Measurements from ENCODE around the gene EPO.

Gene EPO

GRCh38 chr7:100726996-100727761 lies 6.9 kb downstream of the EPO start:
- TF ChIP-seq FOXM1 (IDR thresholded peaks at IDR 0.05; ENCODE audit: borderline replicate concordance) (no peak), FOXA1 (IDR thresholded peaks at IDR 0.05) (no peak), ARNT (IDR thresholded peaks at IDR 0.05) (no peak), LEF1 (IDR thresholded peaks at IDR 0.05; ENCODE audit: borderline replicate concordance) (no peak), SUZ12 (IDR thresholded peaks at IDR 0.05) (no peak), CTBP1 (IDR thresholded peaks at IDR 0.05; ENCODE audit: borderline replicate concordance) (no peak), ZNF384 (IDR thresholded peaks at IDR 0.05) (no peak), SP1 (IDR thresholded peaks at IDR 0.05) (no peak), PKNOX1 (IDR thresholded peaks at IDR 0.05) (no peak), TARDBP (IDR thresholded peaks at IDR 0.05) (no peak), BHLHE40 (IDR thresholded peaks at IDR 0.05; ENCODE audit: borderline replicate concordance) (no peak), FOXK2 (IDR thresholded peaks at IDR 0.05) (no peak), L3MBTL2 (conservative IDR thresholded peaks at IDR 0.05) (no peak), HDGF (IDR thresholded peaks at IDR 0.05; ENCODE audit: borderline replicate concordance) (no peak), NFRKB (IDR thresholded peaks at IDR 0.05) (no peak)
- ChIA-PET CTCF (interaction anchor here (0.6 to 2.2 kb wide), 4 partner anchors 21 to 159 kb away, joined by 3 to 11 read pairs (median 4); partner anchors contain the start of genes GIGYF1, POP7 and SLC12A9), POLR2A (interaction anchor here (2.0 kb wide), 1 partner anchor 21 kb away, joined by 8 read pairs; the partner anchor contains the start of gene POP7)
- no peak for DNase-seq (ENCODE audit: extremely low spot score)

GRCh38 chr7:100728196-100728595 lies 7.9 kb downstream of the EPO start:
- no peak for DNase-seq (ENCODE audit: extremely low spot score)
- TF ChIP-seq SP1 (IDR thresholded peaks at IDR 0.05), result no peak
- no peak for TF ChIP-seq SUZ12 (IDR thresholded peaks at IDR 0.05)
- no peak for TF ChIP-seq CTBP1 (IDR thresholded peaks at IDR 0.05; ENCODE audit: borderline replicate concordance)
- no peak for TF ChIP-seq BHLHE40 (IDR thresholded peaks at IDR 0.05; ENCODE audit: borderline replicate concordance)
- TF ChIP-seq PKNOX1 (IDR thresholded peaks at IDR 0.05), result no peak
- TF ChIP-seq FOXK2 (IDR thresholded peaks at IDR 0.05), result no peak
- no peak for TF ChIP-seq ELF4 (IDR thresholded peaks at IDR 0.05)
- TF ChIP-seq L3MBTL2 (conservative IDR thresholded peaks at IDR 0.05), result no peak
- TF ChIP-seq NFRKB (IDR thresholded peaks at IDR 0.05), result no peak
- no peak for TF ChIP-seq LEF1 (IDR thresholded peaks at IDR 0.05; ENCODE audit: borderline replicate concordance)
- TF ChIP-seq FOXA1 (IDR thresholded peaks at IDR 0.05), result no peak
- no peak for TF ChIP-seq FOXM1 (IDR thresholded peaks at IDR 0.05; ENCODE audit: borderline replicate concordance)
- no peak for TF ChIP-seq HDGF (IDR thresholded peaks at IDR 0.05; ENCODE audit: borderline replicate concordance)
- no peak for TF ChIP-seq ZNF384 (IDR thresholded peaks at IDR 0.05)
- TF ChIP-seq TARDBP (IDR thresholded peaks at IDR 0.05), result no peak
- TF ChIP-seq ARNT (IDR thresholded peaks at IDR 0.05), result no peak
- ChIA-PET CTCF (interaction anchor here (1.4 to 2.2 kb wide), 2 partner anchors 23 to 124 kb away, joined by 5 to 11 read pairs; partner anchors contain the start of genes POP7 and SLC12A9), POLR2A (interaction anchor here (2.0 kb wide), 1 partner anchor 22 kb away, joined by 8 read pairs; the partner anchor contains the start of gene POP7)

- TF ChIP-seq SP1 (IDR thresholded peaks at IDR 0.05) (no peak), SUZ12 (IDR thresholded peaks at IDR 0.05) (no peak), TARDBP (IDR thresholded peaks at IDR 0.05) (no peak), ZNF384 (IDR thresholded peaks at IDR 0.05) (no peak), LEF1 (IDR thresholded peaks at IDR 0.05; ENCODE audit: borderline replicate concordance) (no peak), FOXM1 (IDR thresholded peaks at IDR 0.05; ENCODE audit: borderline replicate concordance) (no peak), PKNOX1 (IDR thresholded peaks at IDR 0.05) (no peak), FOXK2 (IDR thresholded peaks at IDR 0.05) (no peak), CTBP1 (IDR thresholded peaks at IDR 0.05; ENCODE audit: borderline replicate concordance) (no peak), HDGF (IDR thresholded peaks at IDR 0.05; ENCODE audit: borderline replicate concordance) (no peak), FOXA1 (IDR thresholded peaks at IDR 0.05) (no peak), ELF4 (IDR thresholded peaks at IDR 0.05) (no peak), NFRKB (IDR thresholded peaks at IDR 0.05) (no peak), L3MBTL2 (conservative IDR thresholded peaks at IDR 0.05) (no peak), ARNT (IDR thresholded peaks at IDR 0.05) (no peak), BHLHE40 (IDR thresholded peaks at IDR 0.05; ENCODE audit: borderline replicate concordance) (no peak)
- no peak for DNase-seq (ENCODE audit: extremely low spot score)
- POLR2A ChIA-PET, result interaction anchor here (1.6 kb wide), 1 partner anchor 24 kb away, joined by 7 read pairs; the partner anchor contains the start of gene POP7
- CTCF ChIA-PET, result interaction anchor here (0.6 to 0.7 kb wide), 2 partner anchors 113 to 171 kb away, joined by 3 to 4 read pairs; no protein-coding TSS in a partner anchor
Measured at GRCh38 chr7:100730136-100730800, 10.0 kb downstream of the EPO start.

GRCh38 chr7:100731937-100732636 lies 11.8 kb downstream of the EPO start:
- CTCF ChIA-PET, result interaction anchor here (0.7 kb wide), 3 partner anchors 16 to 67 kb away, joined by 4 read pairs; no protein-coding TSS in a partner anchor
- no peak for DNase-seq (ENCODE audit: extremely low spot score)
- POLR2A ChIA-PET, result no interaction called here
- no peak for TF ChIP-seq FOXA1 (IDR thresholded peaks at IDR 0.05)
- TF ChIP-seq ELF4 (IDR thresholded peaks at IDR 0.05), result no peak
- TF ChIP-seq BHLHE40 (IDR thresholded peaks at IDR 0.05; ENCODE audit: borderline replicate concordance), result no peak
- no peak for TF ChIP-seq NFRKB (IDR thresholded peaks at IDR 0.05)
- TF ChIP-seq CTBP1 (IDR thresholded peaks at IDR 0.05; ENCODE audit: borderline replicate concordance), result no peak
- TF ChIP-seq SP1 (IDR thresholded peaks at IDR 0.05), result no peak
- no peak for TF ChIP-seq ZNF384 (IDR thresholded peaks at IDR 0.05)
- no peak for TF ChIP-seq TARDBP (IDR thresholded peaks at IDR 0.05)
- no peak for TF ChIP-seq FOXK2 (IDR thresholded peaks at IDR 0.05)
- no peak for TF ChIP-seq HDGF (IDR thresholded peaks at IDR 0.05; ENCODE audit: borderline replicate concordance)
- TF ChIP-seq PKNOX1 (IDR thresholded peaks at IDR 0.05), result no peak
- TF ChIP-seq SUZ12 (IDR thresholded peaks at IDR 0.05), result no peak
- no peak for TF ChIP-seq ARNT (IDR thresholded peaks at IDR 0.05)
- TF ChIP-seq L3MBTL2 (conservative IDR thresholded peaks at IDR 0.05), result no peak
- no peak for TF ChIP-seq LEF1 (IDR thresholded peaks at IDR 0.05; ENCODE audit: borderline replicate concordance)
- TF ChIP-seq FOXM1 (IDR thresholded peaks at IDR 0.05; ENCODE audit: borderline replicate concordance), result no peak

All from HEK293T (cell line).